K562 (cell line): ENCODE results near the gene HSPB6. TPM values are rescaled to one million over a fixed set of nuclear protein-coding genes. Genes with fewer than 3 reads are reported as not detected.
A peak's percentile ranks its signal among the peaks of the same experiment; 100 is the strongest.

ENCODE experiments used
- ATAC-seq: fragments of 200-7000 bp; cut with Tn5 transposase; 3 replicates; pipeline ENCODE4 v1.9.1; 2020; ENCODE audit warnings: moderate library complexity
- BruUV-seq: library from RNA; stranded (reverse); fragments of 400-500 nt; replicated peaks from 2 replicates; lab custom pipeline; 2021; lab: Mats Ljungman, UMichigan
- CTCF ChIA-PET: fragments of 300-600 bp; formaldehyde crosslinking; extraction: SDS; loops from one replicate; lab custom pipeline; 2021; ENCODE audit warnings: low intra/inter-chr PET ratio; lab: Yijun Ruan, JAX
- POLR2A ChIA-PET: fragments of 300-600, 350-650 bp; sonication (Branson Sonifier 250); formaldehyde crosslinking; extraction: SDS; loops from one replicate; lab custom pipeline; 2021; ENCODE audit warnings: antibody characterized with exemption, inconsistent platforms; lab: Yijun Ruan, JAX
- DNase-seq, 4 experiments: peaks; one replicate each; pipeline versions ENCODE4 v3.0.0 to v3.0.0-alpha.2; 2011 to 2018; ENCODE audit warnings: low spot score in 3 of 4, mixed read lengths in 3 of 4; ENCODE audit errors: extremely low read depth in 1 of 4
- FAIRE-seq: peaks from 2 replicates; lab custom pipeline; 2011; peaks lifted over from hg19 to GRCh38; lab: Jason Lieb, UNC
- H2AFZ ChIP-seq: 2 replicates; pipeline ENCODE4 v1.6.0; 2011; ENCODE audit warnings: low read depth, low read length, control low read depth, inconsistent platforms
- H3K27ac ChIP-seq: fragments of 200-600 bp; 3 replicates; pipeline ENCODE4 v1.8.0; 2011; ENCODE audit warnings: low read depth, mild to moderate bottlenecking, control low read depth, inconsistent platforms, low read length, moderate library complexity, mixed read lengths; ENCODE audit errors: extremely low read depth
- H3K27me3 ChIP-seq, 2 experiments: fragments of 300-600 bp in 1 of 2; 2 replicates in 1 of 2; 3 replicates in 1 of 2; pipeline versions ENCODE4 v1.6.0 to v1.8.0; 2011; ENCODE audit warnings: inconsistent platforms in 2 of 2, low read length in 2 of 2, mild to moderate bottlenecking in 1 of 2, mixed read lengths in 1 of 2, moderate library complexity in 1 of 2; ENCODE audit not compliant: control insufficient read depth in 2 of 2, insufficient read depth in 2 of 2
- H3K36me3 ChIP-seq: fragments of 300-600 bp; 3 replicates; pipeline ENCODE4 v1.8.0; 2011; ENCODE audit warnings: mild to moderate bottlenecking, low read length, inconsistent platforms; ENCODE audit not compliant: control insufficient read depth, insufficient read depth
- H3K4me1 ChIP-seq, 2 experiments: fragments of 200-600 bp in 1 of 2; replicated peaks in 1 of 2; 2 replicates in 1 of 2; 3 replicates in 1 of 2; pipeline versions ENCODE4 v1.5.1 to v1.8.0; 2011; ENCODE audit warnings: inconsistent platforms in 2 of 2, low read length in 2 of 2, mild to moderate bottlenecking in 1 of 2, mixed read lengths in 1 of 2, moderate library complexity in 1 of 2; ENCODE audit not compliant: control insufficient read depth in 2 of 2, insufficient read depth in 2 of 2
- H3K4me2 ChIP-seq: 2 replicates; pipeline ENCODE4 v1.6.1; 2011; ENCODE audit warnings: low read length, control low read depth, inconsistent platforms, mixed read lengths; ENCODE audit not compliant: insufficient read depth
- H3K4me3 ChIP-seq: fragments of 200-600 bp; sonication (generic), shearing (Covaris generic); 2 replicates; pipeline ENCODE4 v1.5.1; 2016; ENCODE audit warnings: control low read depth, inconsistent platforms
- H3K79me2 ChIP-seq: fragments of 200-600 bp; 3 replicates; pipeline ENCODE4 v1.8.0; 2011; ENCODE audit warnings: low read length, inconsistent platforms; ENCODE audit not compliant: control insufficient read depth, insufficient read depth
- H3K9ac ChIP-seq, 2 experiments: 2 replicates each; pipeline versions ENCODE4 v1.6.0 to v1.6.1; 2011; ENCODE audit warnings: low read depth in 2 of 2, low read length in 2 of 2, control low read depth in 1 of 2, inconsistent platforms in 1 of 2, mild to moderate bottlenecking in 1 of 2, mixed read lengths in 1 of 2; ENCODE audit not compliant: insufficient read depth in 1 of 2
- H3K9me1 ChIP-seq: one replicate; pipeline ENCODE4 v1.6.0; 2011; ENCODE audit warnings: inconsistent platforms, mild to moderate bottlenecking, low read length, moderate library complexity; ENCODE audit not compliant: control insufficient read depth, insufficient read depth
- H3K9me3 ChIP-seq: replicated peaks from 2 replicates; pipeline ENCODE4 v1.5.1; 2011; ENCODE audit warnings: low read depth, low read length, inconsistent platforms; ENCODE audit not compliant: control insufficient read depth, insufficient read depth
- H4K20me1 ChIP-seq: replicated peaks from 2 replicates; pipeline ENCODE4 v1.6.1; 2011; ENCODE audit warnings: low read length, inconsistent platforms, mixed read lengths; ENCODE audit not compliant: control insufficient read depth, insufficient read depth
- HMBOX1 ChIP-seq: sonication (generic); IDR thresholded peaks from 2 replicates; pipeline ENCODE4 v1.6.1; 2016
- RBFOX2 ChIP-seq: fragments of 200-400 bp; formaldehyde crosslinking; IDR thresholded peaks from 2 replicates; pipeline ENCODE4 v1.6.1; 2017; ENCODE audit warnings: low read depth, mild to moderate bottlenecking, low read length, moderate library complexity
- WGBS: fragments of 100-300 bp; shearing (Covaris generic); methylation state at CpG from one replicate; pipeline ENCODE4 v1.1.6; 2016; ENCODE audit warnings: low coverage, mixed read lengths; ENCODE audit not compliant: insufficient coverage; ENCODE audit errors: missing lambda C conversion rate; 5-methylcytosine and 5-hydroxymethylcytosine counted together
- in situ Hi-C: fragments of 300-500 bp; cut with MboI; formaldehyde crosslinking; loops from 4 replicates; pipeline ENCODE4 v1.15.0; 2018; ENCODE audit warnings: inconsistent platforms, mixed read lengths
- intact Hi-C: fragments of 100-400 bp; cut with micrococcal nuclease; formaldehyde crosslinking; loops from 2 replicates; pipeline ENCODE4 v1.14.2; 2022
- polyA plus RNA-seq, 8 experiments: library from polyadenylated mRNA; depleted of rRNA in 4 of 8; stranded (reverse) in 5 of 8; unstranded in 3 of 8; fragments of >200 nt; fragmentation: Nextera tagmentation in 2 of 8; fragmentation: Illumina TruSeq in 1 of 8; extraction: Ambion mirVana in 2 of 8; extraction: Trizol in 1 of 8; gene quantifications; 2 replicates each; pipeline versions ENCODE4 v1.2.1 to v1.2.3, GENCODE V29; 2011 to 2014; ENCODE audit warnings: inconsistent platforms in 1 of 8, missing spikeins in 1 of 8
- total RNA-seq, 7 experiments: library from RNA; depleted of rRNA in 6 of 7; stranded (reverse); fragments of >200 nt in 6 of 7; fragmentation: Illumina TruSeq in 2 of 7; extraction: Trizol in 2 of 7; gene quantifications; 2 replicates each; pipeline versions ENCODE4 v1.2.1 to v1.2.3, GENCODE V29; 2011 to 2021; ENCODE audit warnings: low replicate concordance in 1 of 7

HSPB6 gene
- total and polyA plus RNA-seq, 9 of the 15 experiments (the other 6 are each of a cell fraction or from before 2014, with no cell fraction given): 0.55 TPM; not detected in 8

- Histone ChIP-seq H3K79me2 (no peaks in the 10 kb centered on the region), H3K27me3 (no peaks in the 10 kb centered on the region), H3K36me3 (peaks cover 96% of the 10 kb centered on the region; the same call in 2 of the 3 replicates), H3K9me1 (no peaks in the 10 kb centered on the region), H3K9ac (no peak overlapping the region), H3K27ac (no peak overlapping the region), H4K20me1 (0 out of 2 replicates have a peak, but pooled peaks cover 2% of the 10 kb centered on the region), H3K4me1 (peaks cover 0 to 10% of the 10 kb centered on the region in 2 experiments; a peak in 1 of 5 replicates), H3K4me2 (no peak overlapping the region), H2AFZ (no peak overlapping the region), H3K4me3 (no peak overlapping the region), H3K9me3 (no peaks in the 10 kb centered on the region)
- no peak for ATAC-seq
- BruUV-seq: no TSS peak
- 96% methylated on average over 16 of the region's 18 CpGs for WGBS
- no peak for DNase-seq
- no peak for FAIRE-seq
- ChIA-PET CTCF (no interaction called here), POLR2A (interaction anchor here (1.7 to 2.9 kb wide), 3 partner anchors 8 to 11 kb away, joined by 7 to 18 read pairs (median 12); partner anchors contain the start of gene KMT2B)
- TF ChIP-seq HMBOX1: no peak
- TF ChIP-seq RBFOX2: peak; percentile 47; the same call in 1 of the 2 replicates
- in situ Hi-C loops: no loop called here
- intact Hi-C loops: no loop called here
Measured at GRCh38 chr19:35729021-35729420, 27.8 kb downstream of the HSPB6 start.
